EH (cell line): ENCODE measurements around the gene TM4SF1.
"Not testable (repeated sequence)": the region's sequence is repeated elsewhere in the genome, so short reads cannot be mapped to it uniquely, and the experiment has no call there.

Source experiments
- DNase-seq: peaks from one replicate; pipeline ENCODE4 v3.0.0-alpha.2; 2015; ENCODE audit warnings: low read depth

TM4SF1 gene

GRCh38 chr3:149343951-149344350 is 33.5 kb downstream of the TM4SF1 start:
- no peak for DNase-seq

- DNase-seq, result peak; percentile 87
Observed at GRCh38 chr3:149342413-149343380, 34.8 kb downstream of the TM4SF1 start.

GRCh38 chr3:149340310-149340933 is 37.0 kb downstream of the TM4SF1 start:
- DNase-seq, result peak; percentile 59

- DNase-seq, result peak; percentile 98
Observed at GRCh38 chr3:149339931-149340309, 37.5 kb downstream of the TM4SF1 start.

- DNase-seq, result not testable (repeated sequence)
Observed at GRCh38 chr3:149337486-149337885, 40.0 kb downstream of the TM4SF1 start.

- DNase-seq, result peak; percentile 48
Observed at GRCh38 chr3:149336925-149337324, 40.5 kb downstream of the TM4SF1 start.

GRCh38 chr3:149333176-149333859 is 44.1 kb downstream of the TM4SF1 start, which contains the start of gene TM4SF18:
Gene TM4SF18, minus strand, starts transcription at chr3:149333636. Its CDS starts 254 bp downstream, at chr3:149333382.
- peak; percentile 40 for DNase-seq

GRCh38 chr3:149332771-149333170 is 44.7 kb downstream of the TM4SF1 start:
- DNase-seq, result peak; percentile 43

GRCh38 chr3:149332227-149332765 is 45.2 kb downstream of the TM4SF1 start:
- DNase-seq, result peak; percentile 52

GRCh38 chr3:149331396-149331795 is 46.1 kb downstream of the TM4SF1 start:
- DNase-seq, result no peak

- peak; percentile 50 for DNase-seq
Observed at GRCh38 chr3:149330609-149331331, 46.7 kb downstream of the TM4SF1 start.

GRCh38 chr3:149327156-149327555 is 50.3 kb downstream of the TM4SF1 start:
- DNase-seq, result no peak

GRCh38 chr3:149325581-149325980 is 51.9 kb downstream of the TM4SF1 start:
- no peak for DNase-seq

GRCh38 chr3:149324332-149324731 is 53.1 kb downstream of the TM4SF1 start:
- DNase-seq, result no peak

- no peak for DNase-seq
Observed at GRCh38 chr3:149321640-149322039, 55.8 kb downstream of the TM4SF1 start.

- DNase-seq, result no peak
Observed at GRCh38 chr3:149321136-149321535, 56.3 kb downstream of the TM4SF1 start.

- DNase-seq, result no peak
Observed at GRCh38 chr3:149319750-149320149, 57.7 kb downstream of the TM4SF1 start.
